GM18873 (cell line): ENCODE results near the gene MC2R.

Source experiments
- ATAC-seq: cut with Tn5 transposase; IDR thresholded peaks from one replicate; pipeline ENCODE4 v1.9.1; 2021; ENCODE audit warnings: mild to moderate bottlenecking, moderate library complexity, moderate number of reproducible peaks; ENCODE audit not compliant: unreplicated experiment, low FRiP score

The MC2R gene

GRCh38 chr18:13915391-13915790 is at the start of gene MC2R:
Gene MC2R, minus strand, starts transcription at chr18:13915536. Its CDS starts 30,018 bp downstream, at chr18:13885518.
- no peak for ATAC-seq

- ATAC-seq = no peak
Observed at GRCh38 chr18:13945811-13946210, 30.5 kb upstream of the MC2R start.

- no peak for ATAC-seq
Observed at GRCh38 chr18:13943338-13943737, 28.0 kb upstream of the MC2R start.

GRCh38 chr18:13940326-13940725 is 25.0 kb upstream of the MC2R start:
- no peak for ATAC-seq

- no peak for ATAC-seq
Observed at GRCh38 chr18:13934676-13935075, 19.3 kb upstream of the MC2R start.

- ATAC-seq = no peak
Observed at GRCh38 chr18:13934058-13934457, 18.7 kb upstream of the MC2R start.

- ATAC-seq = no peak
Observed at GRCh38 chr18:13932285-13933025, 17.1 kb upstream of the MC2R start.

- no peak for ATAC-seq
Observed at GRCh38 chr18:13930964-13931363, 15.6 kb upstream of the MC2R start.

GRCh38 chr18:13923221-13923620 is 7.9 kb upstream of the MC2R start:
- ATAC-seq = no peak

- ATAC-seq = no peak
Observed at GRCh38 chr18:13918898-13919297, 3.6 kb upstream of the MC2R start.

GRCh38 chr18:13917401-13917800 is 2.1 kb upstream of the MC2R start:
- ATAC-seq = no peak

- no peak for ATAC-seq
Observed at GRCh38 chr18:13916559-13916958, 1.2 kb upstream of the MC2R start.

GRCh38 chr18:13915995-13916431 is 677 bp upstream of the MC2R start:
- no peak for ATAC-seq

GRCh38 chr18:13914756-13915155 is 580 bp downstream of the MC2R start:
- no peak for ATAC-seq

GRCh38 chr18:13914170-13914569 is 1.2 kb downstream of the MC2R start:
- ATAC-seq = no peak

GRCh38 chr18:13913205-13913604 is 2.1 kb downstream of the MC2R start:
- no peak for ATAC-seq

GRCh38 chr18:13912601-13913000 is 2.7 kb downstream of the MC2R start:
- ATAC-seq = no peak

- no peak for ATAC-seq
Observed at GRCh38 chr18:13910986-13911385, 4.3 kb downstream of the MC2R start.

GRCh38 chr18:13910501-13910900 is 4.8 kb downstream of the MC2R start:
- no peak for ATAC-seq

- no peak for ATAC-seq
Observed at GRCh38 chr18:13909141-13909940, 6.0 kb downstream of the MC2R start.

GRCh38 chr18:13900633-13901032 is 14.7 kb downstream of the MC2R start:
- no peak for ATAC-seq
